Measurements from ENCODE around the gene PRX. TPM values are rescaled to one million over a fixed set of nuclear protein-coding genes. Genes with fewer than 3 reads are reported as not detected.

PRX gene
- polyA plus RNA-seq, 3 donors, result 0.13 to 0.76 TPM; not detected in 1

GRCh38 chr19:40390084-40390742, 23.0 kb downstream of the PRX start, which contains the start of gene HIPK4:
TSS of gene HIPK4 (minus strand) at chr19:40390181. CDS start at chr19:40389902, 279 bp downstream.
- Mint-ChIP-seq H3K27ac (peak within 1 kb of the TSS in 1 of 7 donors; percentile 3), H3K27me3 (ENCODE audit: low read depth in 3 of 3) (peaks cover 3 to 7% (median 6%) of the 10 kb centered on the region in 3 donors), H3K9me3 (peaks cover 0 to 4% (median 0%) of the 10 kb centered on the region in 7 donors), H3K4me3 (no peak within 1 kb of the TSS), H3K36me3 (no peaks in the 10 kb centered on the region), H3K4me1 (peaks cover 15% of the 10 kb centered on the region)
- no peak within 1 kb of the TSS for H3K27ac ChIP-seq (ENCODE audit: low read depth in 1 of 2, low read length in 2 of 2)
- H2AFZ ChIP-seq (ENCODE audit: insufficient read depth, low read depth, low read length, poor library complexity, severe bottlenecking), result no peak within 1 kb of the TSS
- no peak for TF ChIP-seq CTCF (IDR thresholded peaks at IDR 0.05)
- WGBS (ENCODE audit: insufficient coverage), result 94% methylated on average over 10 of the region's 10 CpGs
- H3K4me2 ChIP-seq (replicated peaks; ENCODE audit: extremely low read depth, low read length, poor library complexity, severe bottlenecking), result no peak within 1 kb of the TSS
- no peak within 1 kb of the TSS for H3K4me3 ChIP-seq (replicated peaks in 1 of 3; ENCODE audit: low read depth in 2 of 3, low read length in 3 of 3)
- H3K9me3 ChIP-seq (replicated peaks in 1 of 2; ENCODE audit: control insufficient read depth in 1 of 2, insufficient read depth in 1 of 2, low read length in 2 of 2), result no peaks in the 10 kb centered on the region
- intact Hi-C loops (cut with micrococcal nuclease), result loop anchor here in 1 of 2 donors (10.0 kb wide), 1 partner anchor 85 kb away; no protein-coding TSS in a partner anchor
- H3K4me1 ChIP-seq (ENCODE audit: control insufficient read depth in 1 of 2, insufficient read depth in 2 of 2, low read length in 2 of 2), result peaks cover 5 to 10% of the 10 kb centered on the region in 2 donors
- no peaks in the 10 kb centered on the region for H3K79me2 ChIP-seq (ENCODE audit: insufficient read depth, low read length)
- no peaks in the 10 kb centered on the region for H3K27me3 ChIP-seq (ENCODE audit: control insufficient read depth in 2 of 2, insufficient read depth in 2 of 2, low read length in 2 of 2)
- no peak within 1 kb of the TSS for H3K9ac ChIP-seq (ENCODE audit: insufficient read depth, low read length, poor library complexity, severe bottlenecking)
- H3K36me3 ChIP-seq (replicated peaks in 1 of 2; ENCODE audit: control insufficient read depth in 1 of 2, insufficient read depth in 2 of 2, low read length in 2 of 2), result no peaks in the 10 kb centered on the region
- DNase-seq, result no peak
- no peaks in the 10 kb centered on the region for H4K20me1 ChIP-seq (ENCODE audit: insufficient read depth, low read length)

- Histone ChIP-seq H4K20me1 (ENCODE audit: insufficient read depth, low read length) (no peaks in the 10 kb centered on the region), H3K9ac (ENCODE audit: insufficient read depth, low read length, poor library complexity, severe bottlenecking) (no peak overlapping the region), H2AFZ (ENCODE audit: insufficient read depth, low read depth, low read length, poor library complexity, severe bottlenecking) (no peak overlapping the region), H3K27me3 (ENCODE audit: control insufficient read depth in 2 of 2, insufficient read depth in 2 of 2, low read length in 2 of 2) (no peaks in the 10 kb centered on the region), H3K79me2 (ENCODE audit: insufficient read depth, low read length) (no peaks in the 10 kb centered on the region), H3K9me3 (replicated peaks in 1 of 2; ENCODE audit: control insufficient read depth in 1 of 2, insufficient read depth in 1 of 2, low read length in 2 of 2) (no peaks in the 10 kb centered on the region), H3K4me2 (replicated peaks; ENCODE audit: extremely low read depth, low read length, poor library complexity, severe bottlenecking) (no peak overlapping the region), H3K36me3 (replicated peaks in 1 of 2; ENCODE audit: control insufficient read depth in 1 of 2, insufficient read depth in 2 of 2, low read length in 2 of 2) (no peaks in the 10 kb centered on the region), H3K4me1 (ENCODE audit: control insufficient read depth in 1 of 2, insufficient read depth in 2 of 2, low read length in 2 of 2) (peaks cover 5 to 10% of the 10 kb centered on the region in 2 donors), H3K27ac (ENCODE audit: low read depth in 1 of 2, low read length in 2 of 2) (no peak overlapping the region), H3K4me3 (replicated peaks in 1 of 3; ENCODE audit: low read depth in 2 of 3, low read length in 3 of 3) (no peak overlapping the region)
- Mint-ChIP-seq H3K9me3 (peaks cover 0 to 4% (median 0%) of the 10 kb centered on the region in 7 donors), H3K4me1 (peaks cover 15% of the 10 kb centered on the region), H3K36me3 (no peaks in the 10 kb centered on the region), H3K27me3 (ENCODE audit: low read depth in 3 of 3) (peaks cover 3 to 9% (median 7%) of the 10 kb centered on the region in 3 donors), H3K4me3 (no peak overlapping the region), H3K27ac (no peak overlapping the region)
- intact Hi-C loops (cut with micrococcal nuclease), result loop anchor here in 1 of 2 donors (10.0 kb wide), 1 partner anchor 85 kb away; no protein-coding TSS in a partner anchor
- 98% methylated on average over 29 of the region's 33 CpGs for WGBS (ENCODE audit: insufficient coverage)
- DNase-seq, result no peak
- no peak for TF ChIP-seq CTCF (IDR thresholded peaks at IDR 0.05)
Measured at GRCh38 chr19:40389404-40390083, 23.6 kb downstream of the PRX start.
